Embryonic facial prominence (tissue), 1 donor: ENCODE measurements around the gene TMPRSS13.
"Not testable (repeated sequence)": the region's sequence is repeated elsewhere in the genome, so short reads cannot be mapped to it uniquely, and the experiment has no call there.

Source experiments
- DNase-seq: peaks from one replicate; pipeline ENCODE4 v3.0.0-alpha.2; 2016; ENCODE audit errors: extremely low spot score

The TMPRSS13 gene

GRCh38 chr11:117929142-117929915 lies at the start of gene TMPRSS13:
Gene TMPRSS13 (minus strand): TSS chr11:117929402. CDS start chr11:117929307, 95 bp downstream.
- DNase-seq = peak; percentile 27

- DNase-seq = no peak
Observed at GRCh38 chr11:117978991-117979390, 49.8 kb upstream of the TMPRSS13 start.

GRCh38 chr11:117978291-117978910 lies 49.2 kb upstream of the TMPRSS13 start:
- not testable (repeated sequence) for DNase-seq

GRCh38 chr11:117977612-117978264 lies 48.5 kb upstream of the TMPRSS13 start:
- DNase-seq = not testable (repeated sequence)

GRCh38 chr11:117977029-117977428 lies 47.8 kb upstream of the TMPRSS13 start:
- DNase-seq = no peak

- DNase-seq = no peak
Observed at GRCh38 chr11:117976445-117976844, 47.2 kb upstream of the TMPRSS13 start.

- DNase-seq = no peak
Observed at GRCh38 chr11:117973503-117973860, 44.3 kb upstream of the TMPRSS13 start.

GRCh38 chr11:117972629-117973502 lies 43.7 kb upstream of the TMPRSS13 start:
- DNase-seq = no peak

GRCh38 chr11:117972044-117972443 lies 42.8 kb upstream of the TMPRSS13 start:
- DNase-seq = no peak

GRCh38 chr11:117970400-117971024 lies 41.3 kb upstream of the TMPRSS13 start:
- DNase-seq = no peak

GRCh38 chr11:117969160-117969991 lies 40.2 kb upstream of the TMPRSS13 start:
- no peak for DNase-seq

GRCh38 chr11:117966908-117967307 lies 37.7 kb upstream of the TMPRSS13 start:
- DNase-seq = no peak

- DNase-seq = no peak
Observed at GRCh38 chr11:117962826-117963225, 33.6 kb upstream of the TMPRSS13 start.

GRCh38 chr11:117961896-117962295 lies 32.7 kb upstream of the TMPRSS13 start:
- DNase-seq = no peak

GRCh38 chr11:117960406-117960805 lies 31.2 kb upstream of the TMPRSS13 start:
- no peak for DNase-seq

GRCh38 chr11:117959438-117960149 lies 30.4 kb upstream of the TMPRSS13 start:
- DNase-seq = no peak

GRCh38 chr11:117958949-117959348 lies 29.7 kb upstream of the TMPRSS13 start:
- DNase-seq = no peak

- no peak for DNase-seq
Observed at GRCh38 chr11:117953024-117953671, 23.9 kb upstream of the TMPRSS13 start.
